Activated naive CD4-positive, alpha-beta T cell treated with anti-CD3 and anti-CD28 coated beads, Interleukin-2, amount 50 U/mL, for 16 hours (primary cell): Measurements from ENCODE around the gene GAS2L1.

Source experiments
- DNase-seq: peaks from one replicate; pipeline ENCODE4 v3.0.0-alpha.2; 2020

The GAS2L1 gene

DNA sequence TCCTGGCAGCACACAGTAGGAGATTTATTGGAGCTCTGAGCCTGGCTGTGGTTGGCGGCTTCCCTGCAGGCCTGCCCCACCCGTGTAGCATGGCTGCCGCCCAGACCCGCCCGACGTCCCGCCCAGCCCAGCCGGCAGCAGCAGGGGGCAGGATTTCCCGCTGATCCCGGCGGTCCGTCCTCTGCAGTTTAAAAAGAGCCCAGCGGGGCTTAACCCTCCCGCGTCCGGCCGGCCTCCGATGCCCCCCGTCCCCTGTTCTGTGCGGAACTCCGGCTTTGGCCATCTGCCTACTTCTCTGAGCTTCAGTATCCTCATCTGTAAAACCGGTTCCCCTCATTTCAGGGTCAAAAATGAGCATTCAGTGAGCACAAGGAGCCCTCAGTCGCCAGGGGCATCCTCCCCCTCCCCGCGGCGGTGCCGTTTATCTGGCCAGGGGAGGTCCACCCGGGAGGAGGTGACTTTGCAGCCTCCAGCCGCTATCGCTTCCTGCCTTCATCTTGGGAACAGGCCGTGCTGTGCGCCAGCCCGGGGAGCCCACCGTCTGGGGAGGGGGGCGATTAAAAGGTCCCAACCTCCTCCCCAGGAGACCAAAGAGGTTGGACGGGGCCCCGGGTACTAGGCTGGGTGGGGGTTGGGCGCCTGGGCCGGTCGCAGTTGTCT lies at the start of gene GAS2L1:
Gene GAS2L1, plus strand, starts transcription at position 476 of the 660 bp plus-strand sequence. CDS start 1,456 bp downstream, outside the sequence.
- DNase-seq, result peak; percentile 43

- no peak for DNase-seq
Measured at GRCh38 chr22:29257751-29258181, 48.7 kb upstream of the GAS2L1 start.

DNA sequence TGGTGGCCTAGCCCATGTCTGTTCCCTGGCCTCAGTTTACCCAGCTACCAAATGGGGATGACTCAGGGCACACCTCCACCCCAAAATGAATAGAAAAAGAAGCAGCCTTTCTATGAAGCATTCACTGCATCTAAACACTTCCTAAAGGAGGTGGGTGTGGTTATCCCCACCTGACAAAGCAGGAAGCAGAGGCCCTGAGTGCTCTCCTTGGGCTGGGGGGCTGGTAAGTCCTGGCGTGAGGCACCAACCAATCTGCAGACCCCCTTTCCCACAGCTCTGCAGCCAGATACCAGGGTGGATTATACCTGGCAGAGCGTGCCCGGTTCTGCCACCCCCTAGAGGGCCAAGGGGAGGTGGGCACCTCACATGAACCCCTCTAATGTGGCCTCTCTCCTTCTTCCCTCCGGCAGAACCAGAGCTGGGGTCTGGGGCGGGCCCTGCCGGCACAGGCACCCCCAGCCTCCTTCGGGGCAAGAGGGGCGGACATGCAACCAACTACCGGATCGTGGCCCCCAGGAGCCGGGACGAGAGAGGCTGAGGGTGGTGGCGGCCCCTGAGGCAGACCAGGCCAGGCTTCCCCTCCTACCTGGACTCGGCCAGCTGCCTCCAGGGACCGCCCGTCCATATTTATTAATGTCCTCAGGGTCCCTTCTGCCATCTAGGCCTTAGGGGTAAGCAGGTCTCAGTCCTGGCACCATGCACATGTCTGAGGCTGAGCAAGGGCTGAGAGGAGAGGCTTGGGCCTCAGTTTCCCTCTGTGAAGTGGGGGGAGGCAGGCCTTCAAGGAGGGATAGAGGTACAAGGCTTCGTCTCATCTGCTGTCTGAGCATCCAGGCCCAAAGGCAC lies 47.8 kb upstream of the GAS2L1 start:
- DNase-seq, result no peak

- no peak for DNase-seq
Measured at GRCh38 chr22:29259253-29259899, 47.1 kb upstream of the GAS2L1 start.

DNA sequence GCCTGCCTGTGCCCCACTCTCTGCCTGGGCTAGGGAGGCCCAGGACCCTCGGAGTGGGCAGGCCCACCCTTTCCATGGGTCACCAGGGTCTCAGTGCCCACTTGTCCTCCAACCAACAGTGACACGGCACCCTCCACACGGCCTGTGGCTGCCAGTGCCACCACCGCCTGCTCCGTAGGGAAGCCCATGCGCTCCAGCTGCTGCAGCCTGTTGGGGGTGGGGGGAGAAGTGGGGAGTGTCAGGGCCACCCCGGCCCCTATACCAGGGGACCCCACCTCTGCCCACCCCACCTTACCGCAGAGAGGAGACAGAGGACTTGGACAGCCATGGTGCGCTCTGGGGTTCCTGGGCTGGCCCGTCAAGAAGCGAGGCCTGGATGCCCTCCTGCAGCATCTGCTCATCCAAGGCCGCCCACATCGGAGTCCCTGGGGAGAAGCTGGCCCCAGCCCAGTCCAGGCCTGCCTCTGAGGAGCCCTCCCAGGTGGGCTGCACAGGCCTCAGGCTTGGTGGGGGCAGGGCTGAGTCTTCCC lies 46.4 kb upstream of the GAS2L1 start:
- no peak for DNase-seq

GRCh38 chr22:29260601-29261315 lies 45.7 kb upstream of the GAS2L1 start:
- DNase-seq, result no peak

DNA sequence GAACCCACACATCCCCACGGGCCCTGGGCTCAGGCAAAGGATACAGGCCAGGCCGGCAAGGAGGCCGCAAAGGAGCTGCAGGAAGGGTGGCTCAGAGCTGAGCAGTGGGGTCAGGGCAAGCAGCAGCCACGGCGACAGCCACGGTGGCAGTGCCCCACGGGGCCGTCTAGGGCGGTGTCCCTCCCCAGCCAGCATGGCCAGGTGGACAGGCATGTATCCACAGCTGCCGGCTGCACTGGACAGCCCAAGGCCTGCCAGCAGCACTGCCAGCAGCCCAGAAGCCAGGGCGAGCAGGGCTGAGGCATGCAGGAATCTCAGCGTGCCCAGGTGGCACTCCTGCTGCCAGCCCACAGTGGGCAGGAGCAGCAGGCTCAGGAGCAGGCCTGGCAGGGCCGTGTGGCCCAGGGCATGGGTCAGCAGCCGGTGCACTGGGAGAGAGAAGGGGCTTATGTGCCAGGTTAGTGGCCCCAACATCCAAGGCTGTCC lies 42.6 kb upstream of the GAS2L1 start:
- no peak for DNase-seq

DNA sequence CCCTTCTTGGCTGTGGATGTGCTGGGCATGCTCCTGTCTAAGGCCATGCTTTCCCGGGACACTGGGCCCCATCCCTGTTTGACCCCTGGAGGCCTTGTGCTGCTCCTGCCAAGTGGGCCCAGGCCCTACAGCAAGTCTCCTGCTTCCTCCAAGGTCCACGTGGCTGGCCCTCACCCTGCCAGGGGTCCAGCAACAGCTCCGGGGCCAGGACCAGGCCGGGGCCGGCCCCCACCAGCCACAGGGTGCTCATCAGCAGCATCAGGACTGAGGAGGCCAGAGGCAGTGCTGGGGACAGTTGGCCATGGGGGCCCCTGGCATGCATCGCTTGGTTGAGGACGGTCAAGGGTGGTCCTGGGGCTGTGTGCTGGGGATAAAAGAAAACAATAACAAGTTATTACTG lies 41.1 kb upstream of the GAS2L1 start:
- no peak for DNase-seq

DNA sequence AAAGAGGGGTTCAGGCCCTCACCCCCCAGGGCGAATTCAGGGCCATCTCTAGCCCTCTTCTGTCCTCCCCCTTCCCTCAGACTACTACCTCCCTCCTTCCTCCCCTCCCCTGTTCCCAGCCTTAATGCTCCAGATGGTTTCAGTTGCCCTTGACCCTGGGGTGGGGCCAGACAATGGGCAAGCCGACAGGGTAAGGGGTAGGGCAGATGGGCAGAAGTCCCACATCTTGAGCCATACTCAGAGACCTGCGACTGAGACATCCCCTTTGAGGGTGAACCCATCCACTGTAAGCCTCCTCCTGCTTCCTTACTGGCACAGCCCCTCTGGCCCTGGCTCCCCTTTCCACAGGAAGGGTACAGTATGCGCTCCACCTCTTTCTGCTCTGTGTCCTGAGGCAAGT lies 40.5 kb upstream of the GAS2L1 start:
- no peak for DNase-seq

DNA sequence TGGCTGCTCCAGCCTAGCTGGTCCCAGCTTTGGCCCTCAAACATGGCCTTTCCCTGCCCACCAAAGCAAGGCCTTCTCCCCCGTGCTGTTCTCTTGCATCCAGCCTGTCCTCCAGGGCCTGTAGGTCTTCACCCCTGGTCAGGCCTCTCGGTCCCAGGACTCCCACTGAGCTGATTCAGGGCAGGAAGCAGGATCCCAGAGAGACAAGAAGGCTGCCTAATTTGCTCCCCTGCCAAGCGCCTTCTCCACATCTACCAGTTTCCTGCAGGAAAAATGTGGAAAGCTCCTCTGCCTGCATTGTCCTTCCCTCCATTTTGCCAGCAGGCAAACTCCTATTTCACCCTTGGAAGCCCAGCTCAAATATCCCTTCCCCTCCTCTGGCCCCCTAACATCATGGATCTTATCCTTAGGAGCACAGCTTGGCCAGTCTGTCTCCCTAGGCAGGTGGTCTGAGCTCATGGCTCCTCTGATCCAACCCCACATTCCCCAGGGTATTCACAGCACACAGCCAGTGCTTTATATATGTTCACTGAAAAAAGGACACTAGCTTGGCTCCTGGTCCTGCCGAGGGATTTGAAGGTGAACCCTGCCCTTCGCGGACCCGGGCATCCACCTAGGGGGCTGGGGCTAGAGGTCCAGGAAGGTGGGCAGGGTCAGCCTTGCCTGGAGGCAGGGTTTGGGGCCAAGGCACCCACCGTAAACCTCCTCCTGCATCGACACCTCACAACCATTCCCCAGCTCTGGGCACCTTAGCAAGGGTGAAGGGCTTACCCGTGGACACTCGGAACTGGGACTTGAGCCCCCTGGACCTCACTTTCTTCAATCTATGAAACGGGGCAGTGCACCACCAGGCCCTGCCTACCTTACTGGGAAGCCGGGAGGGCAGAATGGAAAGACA lies 39.6 kb upstream of the GAS2L1 start:
- no peak for DNase-seq

DNA sequence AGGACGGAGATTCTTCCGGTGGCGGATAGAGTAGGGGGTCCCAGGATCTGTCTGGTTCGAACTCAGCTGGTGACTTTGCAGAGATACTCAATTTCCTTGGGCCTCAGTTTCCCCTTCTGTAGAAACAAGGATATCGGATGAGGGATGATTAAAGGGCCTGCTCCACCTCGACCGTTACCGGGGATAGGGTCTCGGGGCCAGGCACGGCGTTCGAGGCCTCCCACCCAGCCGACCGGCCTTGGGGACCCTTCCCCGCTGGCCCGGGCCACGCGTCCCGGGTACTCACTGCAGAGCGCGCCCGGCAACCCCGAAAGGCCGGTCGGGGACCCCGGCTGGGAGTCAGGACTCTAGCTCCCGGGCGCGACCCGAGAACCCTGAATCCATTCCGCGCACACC lies 39.0 kb upstream of the GAS2L1 start:
- no peak for DNase-seq

- peak; percentile 94 for DNase-seq
Measured at GRCh38 chr22:29267858-29268510, 38.5 kb upstream of the GAS2L1 start, which contains the start of the genes EWSR1 and RHBDD3. Gene EWSR1 (plus strand): TSS chr22:29268268. CDS start chr22:29268337, 69 bp downstream. Gene RHBDD3 (minus strand): TSS chr22:29267981. CDS start chr22:29265626, 2,355 bp downstream.

GRCh38 chr22:29268511-29269229 lies 37.8 kb upstream of the GAS2L1 start:
- DNase-seq, result peak; percentile 58

DNA sequence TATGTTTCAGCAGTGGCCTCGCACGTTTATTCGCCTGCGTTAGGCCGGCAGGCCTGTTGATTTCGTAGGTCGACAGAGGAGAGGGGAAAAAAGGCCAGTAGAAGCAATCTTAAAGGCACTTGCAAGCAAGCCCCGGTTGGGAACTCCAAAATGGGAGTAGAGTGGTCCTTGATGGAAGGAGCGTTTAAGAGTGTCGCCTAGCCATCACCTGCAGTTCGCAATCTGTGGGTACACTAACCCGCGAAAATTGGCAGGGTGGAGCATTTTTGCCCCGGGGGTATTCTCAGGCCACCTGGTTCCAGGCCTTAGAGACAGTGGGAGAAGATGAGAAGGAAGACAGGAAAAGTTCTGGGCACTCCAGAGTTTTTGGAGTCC lies 37.2 kb upstream of the GAS2L1 start:
- DNase-seq, result no peak

DNA sequence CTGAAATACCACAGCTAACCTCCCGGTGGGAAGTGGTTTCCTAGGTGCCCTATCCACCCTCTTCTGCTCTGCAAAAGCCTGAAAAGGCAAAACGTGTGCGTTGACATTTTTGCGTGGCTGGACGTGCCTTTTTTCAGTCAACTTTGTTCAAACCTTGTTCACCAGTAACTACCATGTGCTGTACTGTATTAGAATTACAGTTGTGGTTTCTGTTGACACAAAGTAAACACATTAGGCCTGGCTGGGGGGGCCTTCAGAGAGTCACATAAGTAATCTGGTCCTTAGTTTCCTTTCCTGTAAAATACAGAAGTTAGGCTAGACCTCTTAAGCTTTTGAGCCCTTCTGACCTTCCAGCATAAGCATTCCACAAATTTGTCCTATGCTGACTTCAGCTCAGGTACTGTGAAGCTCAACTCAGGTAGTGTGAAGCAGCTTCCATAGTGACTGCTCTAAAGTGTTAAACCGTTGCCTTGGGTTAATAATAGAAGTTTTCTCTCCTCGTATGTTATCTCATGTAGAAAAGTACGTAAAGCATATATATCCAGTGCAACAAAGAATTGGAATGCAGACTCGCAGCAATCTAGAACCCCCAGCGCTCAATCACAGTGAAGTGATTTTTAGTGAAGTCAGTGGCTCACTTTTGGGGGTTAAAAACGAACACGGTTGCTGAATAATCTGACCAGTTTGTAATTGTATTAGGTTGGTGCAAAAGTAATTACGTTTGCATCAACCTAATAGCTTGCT lies 36.5 kb upstream of the GAS2L1 start:
- DNase-seq, result no peak

- no peak for DNase-seq
Measured at GRCh38 chr22:29270475-29271271, 35.8 kb upstream of the GAS2L1 start.

GRCh38 chr22:29272624-29273023 lies 33.8 kb upstream of the GAS2L1 start:
- no peak for DNase-seq

- DNase-seq, result no peak
Measured at GRCh38 chr22:29275167-29275566, 31.3 kb upstream of the GAS2L1 start.
